Mesodermal cell (in vitro differentiated cells): ENCODE results near the gene BBOF1.
"Not testable (repeated sequence)": the region's sequence is repeated elsewhere in the genome, so short reads cannot be mapped to it uniquely, and the experiment has no call there.

Experiments
- H3K27ac ChIP-seq: 2 replicates; pipeline ENCODE4 v1.7.0; 2013; ENCODE audit warnings: mild to moderate bottlenecking, low read depth, low read length, moderate library complexity; ENCODE audit not compliant: severe bottlenecking
- H3K36me3 ChIP-seq: 2 replicates; pipeline ENCODE4 v1.7.1; 2013; ENCODE audit warnings: mild to moderate bottlenecking, low read length, moderate library complexity; ENCODE audit not compliant: control insufficient read depth, insufficient read depth
- H3K4me1 ChIP-seq: one replicate; pipeline ENCODE4 v1.7.1; 2013; ENCODE audit warnings: mild to moderate bottlenecking, low read length; ENCODE audit not compliant: insufficient read depth, control insufficient read depth, poor library complexity, severe bottlenecking
- H3K4me3 ChIP-seq: 2 replicates; pipeline ENCODE4 v1.7.0; 2013; ENCODE audit warnings: low read length, control low read depth, mild to moderate bottlenecking; ENCODE audit not compliant: insufficient read depth, poor library complexity, severe bottlenecking; ENCODE audit errors: extremely low read depth
- H3K9me3 ChIP-seq: 2 replicates; pipeline ENCODE4 v1.7.1; 2013; ENCODE audit warnings: mild to moderate bottlenecking, low read length, moderate library complexity; ENCODE audit not compliant: control insufficient read depth
- WGBS, 2 experiments: methylation state at CpG; one replicate each; pipeline ENCODE4 v1.1.5; 2013; ENCODE audit warnings: missing lambda C conversion rate in 2 of 2; ENCODE audit not compliant: insufficient coverage in 2 of 2; 5-methylcytosine and 5-hydroxymethylcytosine counted together

The BBOF1 gene

DNA sequence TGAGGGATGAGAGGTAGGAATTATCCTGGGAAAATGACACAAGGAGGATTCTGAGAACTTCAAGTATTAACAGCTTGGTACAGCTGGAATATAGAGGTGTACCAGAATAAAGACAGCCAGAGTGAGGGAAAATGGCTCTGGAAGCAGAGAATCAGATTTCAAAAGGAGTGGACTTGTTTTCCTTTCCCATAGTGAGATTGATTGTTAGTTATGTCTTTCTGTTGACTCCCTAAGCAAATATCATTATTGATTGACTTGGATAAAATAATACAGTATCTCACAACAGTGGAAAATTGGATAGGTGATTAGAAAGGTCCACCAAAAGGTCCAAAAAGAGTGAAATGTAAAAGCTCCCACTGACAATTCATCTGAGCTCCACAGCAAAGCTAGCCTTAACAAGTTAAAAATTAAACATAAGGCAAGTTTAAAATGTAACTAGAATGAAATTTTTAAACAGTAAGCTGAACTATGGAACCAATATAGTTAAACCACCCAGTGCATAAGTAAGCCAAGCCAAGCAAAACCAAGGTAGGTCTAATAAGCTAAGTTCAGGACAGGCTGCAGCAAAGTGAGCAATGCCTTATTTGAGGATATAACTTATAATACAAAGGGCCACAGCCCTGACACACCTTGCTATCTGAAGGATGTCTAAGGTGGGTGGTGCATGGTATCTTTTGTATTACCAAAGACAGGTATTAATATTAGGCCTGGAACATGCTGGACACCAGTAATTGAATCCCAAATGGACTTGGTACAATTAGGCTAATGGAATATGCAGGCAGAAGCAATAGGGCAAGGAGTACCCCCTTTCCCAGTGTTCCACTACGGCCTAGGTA, 21.8 kb upstream of the BBOF1 start:
- 100% methylated on average over 1 of the region's 1 CpG; no CpG with 5 or more reads in 1 of the 2 experiments for WGBS, 2 experiments
- Histone ChIP-seq H3K36me3 (peaks cover 2% of the 10 kb centered on the region), H3K9me3 (no peaks in the 10 kb centered on the region), H3K27ac (no peak overlapping the region), H3K4me3 (no peak overlapping the region), H3K4me1 (no peaks in the 10 kb centered on the region)

DNA sequence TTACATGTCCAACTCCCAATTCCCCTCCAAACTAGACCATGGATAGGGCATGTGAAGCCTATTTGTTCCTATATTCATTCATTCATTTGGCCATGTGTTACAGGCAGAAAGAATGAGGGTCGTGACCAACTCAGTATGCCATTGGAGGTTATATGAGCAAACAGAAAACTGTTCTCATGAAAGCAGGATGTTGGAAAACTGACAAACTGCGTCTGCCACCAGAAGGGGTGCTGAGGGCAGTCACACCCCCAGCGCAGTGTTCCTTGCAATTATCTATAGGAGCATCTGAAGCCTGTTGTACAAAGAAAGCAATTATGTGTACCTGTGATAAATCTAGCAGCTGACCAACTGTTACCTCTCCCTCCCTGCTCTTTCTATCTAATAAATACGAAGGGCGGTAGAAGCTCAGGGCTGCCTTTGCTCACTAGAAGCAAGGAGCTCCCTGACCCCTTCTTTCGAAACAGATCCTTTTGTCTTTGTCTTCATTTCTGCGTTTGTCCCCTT, 21.2 kb upstream of the BBOF1 start:
- H3K27ac ChIP-seq = no peak overlapping the region
- H3K9me3 ChIP-seq = no peaks in the 10 kb centered on the region
- H3K4me1 ChIP-seq = no peaks in the 10 kb centered on the region
- H3K4me3 ChIP-seq = no peak overlapping the region
- 94 to 95% methylated on average over 5 to 7 of the region's 7 CpGs for WGBS, 2 experiments
- peaks cover 2% of the 10 kb centered on the region for H3K36me3 ChIP-seq

DNA sequence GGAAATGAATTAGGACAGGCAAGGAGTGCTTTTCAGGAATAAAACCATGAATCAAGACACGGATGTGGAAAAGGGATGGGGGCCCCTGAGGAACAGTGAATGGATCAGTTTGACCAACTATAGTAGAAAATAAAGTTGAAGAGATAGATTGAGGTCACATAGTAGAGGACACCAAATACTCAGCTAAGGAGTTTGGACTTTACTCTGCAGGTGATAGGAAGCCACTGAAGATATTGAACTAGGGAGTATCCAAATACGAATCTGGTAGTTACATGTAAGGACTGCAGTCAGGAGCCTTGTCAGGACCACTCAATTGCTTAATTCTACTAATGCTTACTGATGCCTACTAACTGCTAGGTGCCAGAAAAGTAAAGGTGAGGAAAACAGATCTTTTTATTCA, 20.4 kb upstream of the BBOF1 start:
- Histone ChIP-seq H3K9me3 (no peaks in the 10 kb centered on the region), H3K36me3 (peaks cover 7% of the 10 kb centered on the region), H3K27ac (no peak overlapping the region), H3K4me1 (no peaks in the 10 kb centered on the region), H3K4me3 (no peak overlapping the region)
- 83 to 96% methylated on average over 1 to 2 of the region's 2 CpGs for WGBS, 2 experiments

DNA sequence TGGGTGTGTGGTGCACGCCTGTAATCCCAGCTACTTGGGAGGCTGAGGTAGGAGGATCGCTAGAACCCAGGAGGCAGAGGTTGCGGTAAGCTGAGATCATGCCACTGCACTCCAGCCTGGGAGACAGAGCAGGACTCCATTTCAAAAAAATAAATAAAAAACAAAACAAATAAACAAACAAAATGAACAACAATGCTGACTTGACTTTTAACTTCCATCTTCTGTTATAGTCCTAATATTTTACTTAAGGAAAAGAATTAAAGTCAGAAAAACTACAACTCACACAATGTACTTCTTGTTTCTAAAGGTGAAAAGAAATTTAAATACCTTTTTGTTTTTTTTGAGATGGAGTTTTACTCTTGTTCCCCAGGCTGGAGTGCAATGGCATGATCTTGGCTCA, 13.5 kb upstream of the BBOF1 start:
- not testable (repeated sequence) for H3K27ac ChIP-seq, H3K4me1 ChIP-seq, H3K4me3 ChIP-seq, H3K9me3 ChIP-seq
- 80 to 93% methylated on average over 1 to 3 of the region's 3 CpGs for WGBS, 2 experiments
- H3K36me3 ChIP-seq = peaks cover 18% of the 10 kb centered on the region

DNA sequence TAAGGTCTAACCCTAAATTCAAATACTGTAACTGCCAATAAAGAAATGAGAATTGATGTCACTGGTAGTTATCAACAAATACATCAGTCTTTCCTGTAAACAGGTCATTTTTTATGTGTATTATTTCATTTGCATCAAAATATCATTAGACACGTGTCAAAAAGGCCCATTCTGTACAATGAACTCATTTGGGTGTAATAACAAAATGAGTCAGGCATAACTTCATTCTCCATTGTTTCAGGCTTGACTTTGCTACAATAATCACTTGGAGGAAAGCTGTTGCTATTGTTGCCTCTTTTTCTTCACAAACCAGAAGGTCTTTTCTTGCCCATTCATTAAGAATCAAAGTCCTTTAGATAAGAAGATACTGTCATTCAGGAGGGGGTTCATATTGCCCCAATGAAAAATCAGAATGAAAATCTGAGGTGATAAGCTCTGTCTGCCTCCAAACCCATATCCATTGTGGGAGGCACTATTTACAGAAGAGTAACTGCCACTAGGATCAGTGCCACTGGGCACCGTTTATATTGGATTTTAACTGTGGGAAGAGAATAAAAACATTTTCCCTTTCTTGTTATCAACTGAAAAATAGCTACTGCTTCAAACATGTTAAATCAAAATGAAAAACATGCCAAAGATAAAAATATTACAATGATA, 10.2 kb upstream of the BBOF1 start:
- H3K4me3 ChIP-seq = no peak overlapping the region
- no peak overlapping the region for H3K27ac ChIP-seq
- 100% methylated on average over 1 of the region's 2 CpGs; no CpG with 5 or more reads in 1 of the 2 experiments for WGBS, 2 experiments
- H3K4me1 ChIP-seq = no peaks in the 10 kb centered on the region
- H3K9me3 ChIP-seq = no peaks in the 10 kb centered on the region
- H3K36me3 ChIP-seq = peaks cover 33% of the 10 kb centered on the region

DNA sequence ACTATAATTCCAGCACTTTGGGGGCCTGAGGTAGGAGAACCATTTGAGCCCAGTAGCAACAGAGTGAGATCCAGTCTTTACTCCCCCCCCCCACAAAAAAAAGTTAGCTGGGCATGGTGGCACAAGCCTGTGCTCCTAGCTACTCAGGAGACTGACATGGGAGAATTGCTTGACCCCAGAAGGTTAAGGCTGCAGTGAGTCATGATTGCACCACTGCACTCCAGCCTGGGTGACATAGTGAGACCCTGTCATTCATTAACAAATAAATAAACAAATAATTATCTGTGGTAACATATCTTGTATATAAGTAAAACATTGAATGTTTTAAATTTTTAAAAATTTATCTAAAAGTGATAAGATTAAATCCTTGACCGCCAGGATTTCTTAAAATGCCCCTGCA, 4.8 kb upstream of the BBOF1 start:
- Histone ChIP-seq H3K4me3 (no peak overlapping the region), H3K9me3 (no peaks in the 10 kb centered on the region), H3K36me3 (peaks cover 33% of the 10 kb centered on the region), H3K4me1 (no peaks in the 10 kb centered on the region), H3K27ac (no peak overlapping the region)
- no CpG with 5 or more reads among the region's 1 CpG for whole genome bisulfite sequencing, 2 experiments

DNA sequence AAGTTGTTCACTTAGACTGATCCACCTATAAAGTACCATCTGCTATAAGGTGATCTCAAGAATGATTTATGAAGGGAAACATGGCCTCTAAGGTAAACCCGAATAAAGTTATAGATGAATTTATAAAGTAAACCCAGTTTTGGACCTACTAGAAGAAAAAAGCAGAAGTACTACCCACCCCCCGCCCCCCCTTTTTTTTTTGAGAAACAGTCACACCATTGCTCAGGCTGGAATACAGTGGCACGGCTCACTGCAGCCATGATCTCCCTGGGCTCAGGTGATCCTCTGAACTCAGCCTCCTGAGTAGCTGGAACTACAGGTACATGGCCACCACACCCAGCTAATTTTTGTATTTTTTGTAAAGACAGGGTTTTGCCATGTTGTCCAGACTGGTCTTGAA, 4.0 kb upstream of the BBOF1 start:
- Histone ChIP-seq H3K36me3 (peaks cover 29% of the 10 kb centered on the region), H3K4me3 (no peak overlapping the region), H3K27ac (no peak overlapping the region), H3K9me3 (no peaks in the 10 kb centered on the region), H3K4me1 (no peaks in the 10 kb centered on the region)
- 83 to 100% methylated on average over 1 of the region's 3 CpGs for WGBS, 2 experiments

DNA sequence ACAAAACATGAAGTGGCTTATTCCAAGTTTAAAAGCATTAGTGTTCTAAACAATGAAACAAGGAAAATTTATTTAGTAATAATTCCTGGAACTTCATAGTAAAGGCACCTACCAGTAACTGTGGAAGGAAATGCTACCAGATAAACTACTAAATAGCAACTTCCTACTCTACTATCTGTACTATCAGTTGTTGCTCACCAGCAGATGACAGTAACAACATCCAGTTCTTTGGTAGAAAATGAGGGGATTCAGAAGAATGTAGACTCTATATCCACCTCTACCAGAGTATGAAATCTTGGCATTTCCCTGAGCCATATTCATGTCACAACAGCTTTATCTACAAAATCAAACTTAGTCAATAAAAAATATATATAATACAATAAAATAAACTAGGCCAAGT, 3.2 kb upstream of the BBOF1 start:
- H3K36me3 ChIP-seq = peaks cover 25% of the 10 kb centered on the region
- H3K27ac ChIP-seq = no peak overlapping the region

DNA sequence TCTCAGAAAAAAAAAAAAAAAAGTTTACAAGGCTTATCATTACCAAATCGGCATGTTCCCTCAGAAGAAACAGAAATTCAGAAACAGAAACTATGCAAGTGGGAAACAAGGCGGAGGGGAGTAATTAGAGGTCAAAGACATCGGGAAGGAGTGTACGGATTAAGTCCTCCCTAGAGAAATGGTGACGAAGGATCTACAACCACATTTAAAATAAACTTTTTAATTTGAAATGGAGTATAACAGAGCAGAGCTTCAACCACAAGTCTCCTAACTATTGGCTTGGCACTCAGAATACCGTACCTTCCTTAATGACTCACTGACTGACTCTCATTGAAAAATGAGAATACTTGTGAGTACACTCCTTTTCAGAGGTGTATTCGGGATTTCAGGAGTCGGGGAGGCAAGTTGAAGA, 969 bp upstream of the BBOF1 start:
- Histone ChIP-seq H3K36me3 (peaks cover 9% of the 10 kb centered on the region), H3K4me1 (no peaks in the 10 kb centered on the region), H3K9me3 (no peaks in the 10 kb centered on the region), H3K27ac (peak overlapping the region; percentile 68), H3K4me3 (peak overlapping the region; percentile 72)
- 17 to 41% methylated on average over 2 to 5 of the region's 8 CpGs for WGBS, 2 experiments

More for the DNA sequence above, 3.2 kb upstream of the BBOF1 start:
- Histone ChIP-seq H3K9me3 (no peaks in the 10 kb centered on the region), H3K4me1 (no peaks in the 10 kb centered on the region), H3K4me3 (no peak overlapping the region)

DNA sequence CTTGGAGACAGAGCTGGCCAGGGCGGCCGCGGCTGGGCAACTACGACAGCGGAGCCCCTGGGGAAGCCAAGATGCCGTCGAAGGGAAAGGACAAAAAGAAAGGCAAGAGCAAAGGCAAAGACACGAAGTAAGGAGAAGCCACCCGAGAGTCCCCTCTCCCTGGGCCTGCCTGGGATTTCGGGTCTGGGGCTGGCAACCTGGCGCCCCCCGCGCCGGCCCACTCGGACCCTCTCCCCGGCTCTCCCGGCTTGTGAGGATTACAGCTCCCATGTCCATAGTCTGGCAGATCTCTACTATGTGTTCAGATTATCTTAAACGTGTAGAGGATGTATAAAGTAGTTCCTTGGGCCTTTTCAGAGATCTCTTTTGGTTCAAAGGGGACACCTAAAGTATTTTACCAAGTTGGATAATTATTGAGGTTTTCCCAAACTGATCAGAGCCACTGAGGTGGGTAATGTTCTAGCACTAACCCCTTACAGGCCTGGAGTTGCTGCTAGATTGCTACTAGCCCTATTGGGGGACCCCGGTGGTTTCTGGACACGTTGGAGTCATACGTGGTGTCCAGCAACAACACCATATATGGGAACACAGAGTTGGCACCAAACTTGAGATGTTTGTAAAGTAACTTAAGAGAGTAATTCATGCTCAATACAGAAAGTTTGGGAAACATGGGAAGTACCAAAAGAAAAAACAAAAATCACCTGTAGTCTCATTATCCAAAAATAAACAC, 424 bp downstream of the BBOF1 start:
- peak overlapping the region; percentile 72 for H3K4me3 ChIP-seq
- no peaks in the 10 kb centered on the region for H3K4me1 ChIP-seq
- no peaks in the 10 kb centered on the region for H3K9me3 ChIP-seq
- WGBS, 2 experiments = 3 to 9% methylated on average over 15 to 18 of the region's 21 CpGs
- no peaks in the 10 kb centered on the region for H3K36me3 ChIP-seq
- H3K27ac ChIP-seq = peak overlapping the region; percentile 45
